ENCODE data around the gene CIT. TPM values are rescaled to one million over a fixed set of nuclear protein-coding genes. Genes with fewer than 3 reads are reported as not detected.

CIT gene
- total and polyA plus RNA-seq, 10 of the 15 experiments (the other 5 are each of a cell fraction or from before 2014, with no cell fraction given), result 1.0 to 38.2 (median 14.9) TPM

GRCh38 chr12:119642986-119643385 is 234.1 kb downstream of the CIT start:
- SMC1A ChIA-PET (ENCODE audit: uncharacterized antibody, unreplicated experiment), result interaction anchor here (0.7 to 1.3 kb wide), 2 partner anchors 233 to 1643 kb away, joined by 3 read pairs; no protein-coding TSS in a partner anchor
- POLR2A ChIA-PET, result no interaction called here
- intact Hi-C loops (cut with micrococcal nuclease; ENCODE audit: unreplicated experiment) (no loop called here), in situ Hi-C loops (cut with MboI) (no loop called here)
- H3K9me3 ChIP-seq (replicated peaks; ENCODE audit: control insufficient read depth, insufficient read depth, low read length), result no peaks in the 10 kb centered on the region
- H3K36me3 ChIP-seq (ENCODE audit: control insufficient read depth in 2 of 2, insufficient read depth in 2 of 2, low read length in 1 of 2), result no peaks in the 10 kb centered on the region
- CTCF ChIA-PET, result interaction anchor here (1.0 to 1.8 kb wide), 5 partner anchors 8 to 1503 kb away, joined by 3 to 7 read pairs (median 3); no protein-coding TSS in a partner anchor
- DNase-seq (ENCODE audit: low read depth, low spot score) (no peak), FAIRE-seq (no peak), ATAC-seq (no peak)
- BruUV-seq (replicated peaks), result no TSS peak
- TF ChIP-seq CTCF (IDR thresholded peaks at IDR 0.05 in 2 of 3, conservative IDR thresholded peaks at IDR 0.05 in 1 of 3; ENCODE audit: control insufficient read depth in 2 of 3, extremely low read depth in 1 of 3, insufficient read depth in 1 of 3, low read depth in 3 of 3, low read length in 3 of 3) (peak; percentile 4 to 37 (median 24); a peak in 3 of 6 replicates), IRF5 (IDR thresholded peaks at IDR 0.05; ENCODE audit: borderline replicate concordance) (no peak), NBN (IDR thresholded peaks at IDR 0.05) (no peak)
- 62% methylated on average over 4 of the region's 4 CpGs for WGBS (ENCODE audit: insufficient coverage, insufficient replicate concordance, low lambda C conversion rate, missing lambda C conversion rate)
- RAD21 ChIA-PET (ENCODE audit: unreplicated experiment), result no interaction called here
- no peak overlapping the region for H2AFZ ChIP-seq (ENCODE audit: control insufficient read depth, low read depth, low read length)
- H3K4me3 ChIP-seq, result no peak overlapping the region
- H3K4me2 ChIP-seq (ENCODE audit: control insufficient read depth, insufficient read depth), result no peak overlapping the region
- no peak overlapping the region for H3K9ac ChIP-seq (ENCODE audit: control insufficient read depth, insufficient read depth, low read length)
- no peaks in the 10 kb centered on the region for H4K20me1 ChIP-seq (ENCODE audit: control insufficient read depth, insufficient read depth)
- H3K4me1 ChIP-seq (ENCODE audit: control insufficient read depth, insufficient read depth, low read length), result no peaks in the 10 kb centered on the region
- H3K27me3 ChIP-seq (replicated peaks in 1 of 2; ENCODE audit: control insufficient read depth in 2 of 2, insufficient read depth in 2 of 2, low read length in 1 of 2), result no peaks in the 10 kb centered on the region
- no peak overlapping the region for H3K27ac ChIP-seq (ENCODE audit: control insufficient read depth, insufficient read depth)
- no peaks in the 10 kb centered on the region for H3K79me2 ChIP-seq (ENCODE audit: control insufficient read depth, insufficient read depth, low read length)

MicroRNA genes within 50 kb of the gene (microRNA counts, 767-probe panel; counts per million panel counts)
- 1,705 counts per million, percentile 66 among the panel's probes with 10 or more counts for microRNA hsa-miR-1178

Small RNAs within 50 kb of the gene (microRNA-seq; reads per million reads assigned to microRNA genes)
- gene MIR1178, result not detected

Other genes with a start within 250 kb of the CIT start
- gene PRKAB1, start 209.2 kb downstream of the CIT start, total RNA-seq (2014; rRNA removed), result 37.4 and 39.6 TPM in 2 replicates
- 32.2 and 32.3 TPM in 2 replicates for gene PRKAB1, start 209.2 kb downstream of the CIT start, total RNA-seq (2014; rRNA removed; fragmentation: Illumina TruSeq; extraction: Trizol)
- 49.9 and 51.1 TPM in 2 replicates for gene PRKAB1, start 209.2 kb downstream of the CIT start, total RNA-seq (2021)
- 45.6 and 73.9 TPM in 2 replicates for gene PRKAB1, start 209.2 kb downstream of the CIT start, polyA plus RNA-seq (2011; rRNA removed)
- 54.9 and 58.8 TPM in 2 replicates for gene PRKAB1, start 209.2 kb downstream of the CIT start, polyA plus RNA-seq (2014; fragmentation: Illumina TruSeq; extraction: Trizol)
- gene PRKAB1, start 209.2 kb downstream of the CIT start, polyA plus RNA-seq (2014; fragmentation: Nextera tagmentation; extraction: Ambion mirVana), result 10 to 100 TPM; 24.6 to 28.8 TPM
- gene PRKAB1, start 209.2 kb downstream of the CIT start, polyA plus RNA-seq (2014; rRNA removed), result 51.4 and 53.5 TPM in 2 replicates
- 10 to 100 TPM; 73.6 to 85.0 TPM for gene PRKAB1, start 209.2 kb downstream of the CIT start, polyA plus RNA-seq (2016; fragmentation: Nextera tagmentation; extraction: Ambion mirVana)
- gene BICDL1, start 111.9 kb upstream of the CIT start, total RNA-seq (2014; rRNA removed), result 6.1 and 6.9 TPM in 2 replicates
- 3.6 and 4.7 TPM in 2 replicates for gene BICDL1, start 111.9 kb upstream of the CIT start, total RNA-seq (2014; rRNA removed; fragmentation: Illumina TruSeq; extraction: Trizol)
- 8.8 and 10.0 TPM in 2 replicates for gene BICDL1, start 111.9 kb upstream of the CIT start, total RNA-seq (2021)
- gene BICDL1, start 111.9 kb upstream of the CIT start, polyA plus RNA-seq (2011; rRNA removed), result 12.3 and 12.7 TPM in 2 replicates
- 1.9 and 4.9 TPM in 2 replicates for gene BICDL1, start 111.9 kb upstream of the CIT start, polyA plus RNA-seq (2014; fragmentation: Illumina TruSeq; extraction: Trizol)
- gene BICDL1, start 111.9 kb upstream of the CIT start, polyA plus RNA-seq (2014; fragmentation: Nextera tagmentation; extraction: Ambion mirVana), result 1 to 10 TPM in 1 of 2 experiments, under 1 TPM in 1; 0.72 to 1.2 TPM
- gene BICDL1, start 111.9 kb upstream of the CIT start, polyA plus RNA-seq (2014; rRNA removed), result 8.6 and 8.7 TPM in 2 replicates
- 1 to 10 TPM in 1 of 2 experiments, under 1 TPM in 1; 0.82 to 1.7 TPM for gene BICDL1, start 111.9 kb upstream of the CIT start, polyA plus RNA-seq (2016; fragmentation: Nextera tagmentation; extraction: Ambion mirVana)
- 50.6 and 57.2 TPM in 2 replicates for gene RAB35, start 239.4 kb upstream of the CIT start, total RNA-seq (2014; rRNA removed)
- 33.1 and 37.3 TPM in 2 replicates for gene RAB35, start 239.4 kb upstream of the CIT start, total RNA-seq (2014; rRNA removed; fragmentation: Illumina TruSeq; extraction: Trizol)
- 89.4 and 99.2 TPM in 2 replicates for gene RAB35, start 239.4 kb upstream of the CIT start, total RNA-seq (2021)
- 68.7 and 87.1 TPM in 2 replicates for gene RAB35, start 239.4 kb upstream of the CIT start, polyA plus RNA-seq (2011; rRNA removed)
- gene RAB35, start 239.4 kb upstream of the CIT start, polyA plus RNA-seq (2014; fragmentation: Illumina TruSeq; extraction: Trizol), result 28.9 and 44.7 TPM in 2 replicates
- 1 to 10 TPM in 1 of 2 experiments, under 1 TPM in 1; 0.76 to 2.0 TPM for gene RAB35, start 239.4 kb upstream of the CIT start, polyA plus RNA-seq (2014; fragmentation: Nextera tagmentation; extraction: Ambion mirVana)
- gene RAB35, start 239.4 kb upstream of the CIT start, polyA plus RNA-seq (2014; rRNA removed), result 73.0 and 78.9 TPM in 2 replicates
- gene RAB35, start 239.4 kb upstream of the CIT start, polyA plus RNA-seq (2016; fragmentation: Nextera tagmentation; extraction: Ambion mirVana), result 10 to 100 TPM; 42.4 to 42.9 TPM